ENCODE results near the gene GTF3C1.
"Not testable (repeated sequence)": the region's sequence is repeated elsewhere in the genome, so short reads cannot be mapped to it uniquely, and the experiment has no call there.

The GTF3C1 gene, protein sequence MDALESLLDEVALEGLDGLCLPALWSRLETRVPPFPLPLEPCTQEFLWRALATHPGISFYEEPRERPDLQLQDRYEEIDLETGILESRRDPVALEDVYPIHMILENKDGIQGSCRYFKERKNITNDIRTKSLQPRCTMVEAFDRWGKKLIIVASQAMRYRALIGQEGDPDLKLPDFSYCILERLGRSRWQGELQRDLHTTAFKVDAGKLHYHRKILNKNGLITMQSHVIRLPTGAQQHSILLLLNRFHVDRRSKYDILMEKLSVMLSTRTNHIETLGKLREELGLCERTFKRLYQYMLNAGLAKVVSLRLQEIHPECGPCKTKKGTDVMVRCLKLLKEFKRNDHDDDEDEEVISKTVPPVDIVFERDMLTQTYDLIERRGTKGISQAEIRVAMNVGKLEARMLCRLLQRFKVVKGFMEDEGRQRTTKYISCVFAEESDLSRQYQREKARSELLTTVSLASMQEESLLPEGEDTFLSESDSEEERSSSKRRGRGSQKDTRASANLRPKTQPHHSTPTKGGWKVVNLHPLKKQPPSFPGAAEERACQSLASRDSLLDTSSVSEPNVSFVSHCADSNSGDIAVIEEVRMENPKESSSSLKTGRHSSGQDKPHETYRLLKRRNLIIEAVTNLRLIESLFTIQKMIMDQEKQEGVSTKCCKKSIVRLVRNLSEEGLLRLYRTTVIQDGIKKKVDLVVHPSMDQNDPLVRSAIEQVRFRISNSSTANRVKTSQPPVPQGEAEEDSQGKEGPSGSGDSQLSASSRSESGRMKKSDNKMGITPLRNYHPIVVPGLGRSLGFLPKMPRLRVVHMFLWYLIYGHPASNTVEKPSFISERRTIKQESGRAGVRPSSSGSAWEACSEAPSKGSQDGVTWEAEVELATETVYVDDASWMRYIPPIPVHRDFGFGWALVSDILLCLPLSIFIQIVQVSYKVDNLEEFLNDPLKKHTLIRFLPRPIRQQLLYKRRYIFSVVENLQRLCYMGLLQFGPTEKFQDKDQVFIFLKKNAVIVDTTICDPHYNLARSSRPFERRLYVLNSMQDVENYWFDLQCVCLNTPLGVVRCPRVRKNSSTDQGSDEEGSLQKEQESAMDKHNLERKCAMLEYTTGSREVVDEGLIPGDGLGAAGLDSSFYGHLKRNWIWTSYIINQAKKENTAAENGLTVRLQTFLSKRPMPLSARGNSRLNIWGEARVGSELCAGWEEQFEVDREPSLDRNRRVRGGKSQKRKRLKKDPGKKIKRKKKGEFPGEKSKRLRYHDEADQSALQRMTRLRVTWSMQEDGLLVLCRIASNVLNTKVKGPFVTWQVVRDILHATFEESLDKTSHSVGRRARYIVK (N-terminal part only)

DNA sequence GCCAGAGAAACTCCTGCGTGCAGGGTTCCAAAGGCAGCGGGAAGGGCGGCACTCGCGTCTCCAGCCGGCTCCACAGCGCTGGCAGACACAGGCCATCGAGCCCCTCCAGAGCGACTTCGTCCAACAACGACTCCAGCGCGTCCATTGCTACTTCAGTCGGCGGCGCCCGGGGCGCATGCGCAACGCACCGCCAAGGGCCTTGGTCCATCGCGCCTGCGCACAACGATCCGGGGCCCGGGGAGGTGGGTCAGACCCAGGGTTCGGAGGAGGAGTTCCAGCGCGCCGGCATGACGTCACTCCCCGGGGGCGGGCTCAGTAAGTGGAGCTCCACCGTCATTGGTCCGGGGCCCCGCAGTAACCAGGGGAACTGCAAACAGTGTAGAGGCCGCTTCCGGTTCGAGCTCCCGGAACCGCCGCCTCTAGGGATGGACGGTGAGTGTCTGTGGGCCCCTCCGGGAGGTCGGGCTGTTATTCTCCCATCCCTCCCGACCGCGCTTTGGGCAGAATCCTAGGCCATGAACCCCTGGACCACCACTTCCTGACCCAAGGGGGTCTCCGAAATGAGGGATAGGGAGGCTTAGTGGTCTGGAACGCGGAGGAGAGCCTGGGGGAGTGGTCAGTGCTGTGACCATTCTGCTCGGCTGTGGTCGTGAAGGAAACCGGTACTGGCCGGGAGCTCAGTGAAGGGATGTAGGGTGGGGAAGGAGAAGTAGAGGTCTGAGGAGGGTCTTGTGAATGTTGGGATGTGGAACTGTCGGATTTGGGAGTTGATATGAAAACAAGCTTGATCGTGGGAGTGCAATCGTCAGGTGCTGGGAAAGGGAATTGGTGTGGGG lies at the start of gene GTF3C1, which contains the start of gene KATNIP:
Gene GTF3C1, minus strand, starts transcription at position 168 of the 836 bp plus-strand sequence. Its CDS starts 23 bp downstream, at position 145.
Gene KATNIP, plus strand, starts transcription at position 399 of the 836 bp plus-strand sequence. Its CDS starts 27 bp downstream, at position 426.
- DNase-seq, result peak; percentile 100

DNA sequence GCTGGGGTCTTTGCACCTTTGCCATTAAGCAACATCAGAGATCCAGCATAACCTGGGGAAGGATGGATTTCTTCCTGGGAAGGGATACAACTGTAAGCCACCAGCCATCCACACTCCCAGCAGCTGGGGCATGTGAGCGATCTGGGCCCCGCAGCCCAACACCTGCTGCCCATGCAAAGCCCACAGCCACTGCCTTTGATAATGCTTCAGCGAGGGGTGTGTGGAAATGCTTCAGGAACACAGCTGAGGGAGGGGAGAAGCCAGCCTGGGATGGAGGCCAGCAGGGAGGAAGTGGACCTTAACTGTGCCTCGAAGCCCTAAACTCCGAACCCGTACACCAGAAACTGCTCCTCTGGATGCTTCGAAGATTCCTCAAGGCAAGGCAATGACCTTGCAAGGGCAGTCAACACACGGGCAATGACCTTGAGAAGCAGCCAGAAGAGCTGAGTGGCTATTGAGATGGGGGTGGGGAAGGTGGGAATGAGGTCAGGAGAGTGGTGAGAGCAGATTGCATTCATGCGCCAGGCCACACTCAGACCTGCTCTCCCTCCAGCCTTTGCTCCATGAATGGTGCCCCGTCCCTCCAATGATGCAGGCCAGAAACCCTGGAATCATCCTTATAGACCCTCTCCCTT lies 49.3 kb upstream of the GTF3C1 start:
- no peak for DNase-seq

GRCh38 chr16:27598220-27598619 lies 48.5 kb upstream of the GTF3C1 start:
- DNase-seq, result no peak

DNA sequence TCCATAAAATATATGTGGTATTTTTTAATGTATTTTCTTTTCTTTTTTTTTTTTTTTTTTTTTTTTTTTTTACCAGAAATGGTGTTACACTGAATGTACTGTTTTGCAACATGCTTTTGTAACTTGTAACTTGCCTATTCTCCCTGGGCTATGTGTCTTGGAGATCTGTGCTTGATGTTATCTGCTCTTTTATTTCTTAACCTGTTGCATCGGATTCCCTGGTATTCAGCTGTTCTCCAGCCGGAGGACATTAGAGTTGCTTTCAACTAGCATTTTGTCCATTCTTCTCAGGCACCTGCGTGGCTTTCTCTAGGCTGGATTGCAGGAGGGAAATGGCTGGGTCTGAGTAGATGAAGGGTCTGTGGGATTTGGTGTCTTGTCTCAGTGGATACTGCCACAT lies 47.6 kb upstream of the GTF3C1 start:
- DNase-seq, result no peak

- no peak for DNase-seq
These were observed 46.7 kb upstream of the GTF3C1 start for GRCh38 chr16:27596411-27596810.

- DNase-seq, result no peak
These were observed 46.3 kb upstream of the GTF3C1 start for GRCh38 chr16:27595993-27596392.

DNA sequence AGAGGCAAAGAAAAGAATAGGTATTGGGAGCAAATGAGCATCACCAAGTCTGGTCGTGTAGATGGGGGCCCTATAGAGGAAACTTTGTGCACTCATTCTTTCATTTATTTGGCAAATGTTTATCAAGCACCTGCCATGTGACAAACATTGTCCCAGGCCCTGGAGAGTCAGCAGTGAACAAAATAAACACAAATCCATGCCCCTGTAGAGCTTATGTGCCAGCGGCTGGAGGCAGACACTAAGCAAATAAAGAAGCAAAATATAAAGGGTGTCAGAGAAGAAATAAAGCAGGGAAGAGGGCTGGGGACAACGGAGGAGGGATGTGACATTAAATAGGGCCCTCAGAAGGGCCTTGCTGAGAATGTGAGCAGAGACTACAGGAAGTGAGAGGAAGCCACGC lies 45.8 kb upstream of the GTF3C1 start:
- no peak for DNase-seq

DNA sequence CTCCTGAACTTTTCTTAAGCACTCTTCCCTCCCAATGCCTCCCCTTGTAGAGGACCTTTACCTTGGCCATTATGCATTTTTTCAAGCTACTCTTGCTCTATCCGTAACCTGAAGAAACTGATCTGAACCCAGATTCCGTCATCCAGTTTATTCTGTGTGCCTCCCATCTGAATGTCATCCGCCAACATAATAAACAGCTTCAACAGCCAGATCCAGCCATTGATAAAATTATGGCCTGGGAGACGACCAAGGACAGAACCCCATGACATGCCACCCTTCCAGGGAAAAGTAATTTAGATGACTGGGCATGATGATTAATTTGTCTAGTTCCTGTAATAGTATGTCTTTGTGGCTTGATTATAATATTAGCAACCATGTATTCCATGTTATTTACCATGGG lies 42.1 kb upstream of the GTF3C1 start:
- no peak for DNase-seq

DNA sequence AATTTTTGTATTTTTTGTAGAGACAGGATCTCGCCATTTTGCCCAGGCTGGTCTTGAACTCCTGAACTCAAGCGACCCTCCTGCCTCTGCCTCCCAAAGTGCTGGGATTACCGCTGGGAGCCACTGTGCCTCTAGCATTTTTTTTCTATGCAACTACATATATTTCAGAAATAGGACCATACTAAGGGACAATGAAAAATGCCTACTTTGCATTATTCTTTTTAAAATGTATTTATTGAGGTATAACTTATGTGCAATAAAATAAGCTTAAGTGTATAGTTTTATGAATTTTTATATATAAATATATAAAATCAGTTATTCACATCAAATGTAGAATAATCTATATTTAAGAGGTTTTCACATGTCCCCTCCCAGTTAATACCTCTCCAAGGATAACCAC lies 38.3 kb upstream of the GTF3C1 start:
- no peak for DNase-seq

- no peak for DNase-seq
These were observed 37.0 kb upstream of the GTF3C1 start for GRCh38 chr16:27586711-27587110.

- no peak for DNase-seq
These were observed 35.5 kb upstream of the GTF3C1 start for GRCh38 chr16:27585200-27585599.

DNA sequence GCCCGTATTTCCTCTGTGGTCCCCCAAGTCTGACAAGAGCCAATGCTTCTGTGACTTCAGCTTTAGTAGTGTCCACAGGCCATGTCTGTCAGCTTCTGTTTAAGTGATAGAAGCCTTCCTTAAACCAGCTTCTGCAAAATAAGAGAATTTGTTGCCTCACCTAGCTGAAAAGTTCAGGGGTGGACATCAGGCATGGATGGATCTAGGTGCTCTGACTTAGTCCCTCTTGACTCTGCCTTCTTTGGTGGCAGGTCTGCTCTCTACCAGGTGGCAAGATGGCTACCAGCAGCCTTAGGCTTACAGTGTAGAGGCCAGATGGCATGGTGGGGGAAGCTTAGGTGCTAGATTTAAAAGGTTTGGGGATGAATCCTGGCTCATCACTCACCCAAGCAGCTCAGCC lies 33.9 kb upstream of the GTF3C1 start:
- no peak for DNase-seq

DNA sequence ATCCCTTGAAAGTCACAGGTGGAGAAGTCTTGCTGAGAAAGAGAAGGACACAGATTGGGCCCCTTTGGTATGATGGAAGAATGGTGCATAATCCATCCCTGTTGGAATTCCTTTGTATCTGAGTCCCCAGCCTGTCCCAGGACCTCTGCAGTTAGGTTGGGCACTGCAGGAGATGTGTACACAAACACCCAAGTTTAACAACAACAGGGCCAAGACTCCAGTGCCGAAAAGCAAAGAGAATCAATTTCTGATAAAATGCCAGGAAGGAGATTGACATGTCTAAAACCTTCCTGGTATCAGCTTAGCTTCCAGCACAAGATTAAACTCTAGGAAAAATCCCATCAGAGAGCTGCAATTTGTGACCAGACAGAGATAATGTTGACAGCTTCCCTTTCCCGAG lies 33.2 kb upstream of the GTF3C1 start:
- no peak for DNase-seq

DNA sequence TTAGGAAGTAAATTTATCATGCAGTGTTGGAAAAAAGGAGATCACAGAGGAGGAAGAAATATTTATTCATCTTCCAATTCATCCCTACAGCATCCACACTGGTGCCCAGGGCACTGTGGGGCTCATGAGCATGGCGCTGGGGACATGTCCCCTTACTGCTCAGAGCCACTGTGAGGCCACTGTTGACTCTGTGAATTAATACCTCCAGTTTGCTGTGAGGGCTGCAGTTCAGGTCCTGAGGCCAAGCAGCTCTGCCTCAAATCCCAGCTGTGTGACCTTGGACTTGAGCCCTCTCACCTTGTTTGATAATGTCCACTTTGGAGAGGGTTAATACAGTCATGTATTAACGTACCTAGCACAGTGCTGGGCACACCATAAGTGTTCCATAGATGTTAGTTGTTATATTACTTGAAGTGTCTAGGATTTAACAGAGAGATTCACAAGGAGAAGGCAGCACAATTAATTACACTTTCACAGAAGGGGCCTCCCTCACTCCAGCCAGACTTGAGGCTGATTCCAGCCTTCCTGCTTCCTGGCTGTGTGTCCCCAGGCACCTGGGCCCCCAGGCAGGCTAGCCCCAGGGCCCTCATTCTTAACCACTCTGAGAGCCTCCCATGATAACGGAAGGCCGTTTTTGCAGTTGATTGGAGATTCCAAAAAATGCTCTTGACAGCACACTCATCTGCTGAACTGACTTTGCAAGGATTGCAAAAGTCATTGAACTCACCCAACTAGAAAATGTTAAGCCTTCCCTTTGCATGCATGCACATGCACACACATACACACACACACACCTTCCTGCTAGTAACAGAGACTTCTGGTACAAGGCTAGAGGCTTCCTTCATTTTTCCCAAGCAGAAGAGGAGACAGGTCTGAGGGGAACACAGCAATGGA lies 29.6 kb upstream of the GTF3C1 start:
- no peak for DNase-seq

- no peak for DNase-seq
These were observed 27.0 kb upstream of the GTF3C1 start for GRCh38 chr16:27576729-27577128.

DNA sequence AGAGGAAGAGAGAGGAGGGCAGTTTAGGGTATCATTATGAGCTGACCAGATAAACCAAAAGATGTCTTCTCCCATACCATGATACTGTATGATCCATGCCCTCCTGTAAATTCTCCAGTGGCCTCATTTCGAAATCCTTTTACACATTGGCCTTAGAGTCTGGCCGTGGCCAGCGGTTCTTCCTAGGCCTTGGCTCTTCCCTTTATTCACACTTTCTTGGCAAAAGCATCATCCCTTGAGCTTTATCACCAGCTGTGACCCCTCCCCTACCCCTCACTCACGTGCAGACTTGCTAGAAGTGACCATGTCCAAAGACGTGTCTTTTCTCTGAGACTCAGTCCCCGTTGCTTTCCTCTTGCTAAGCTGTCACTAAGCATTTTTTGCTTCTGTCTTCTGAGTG lies 23.0 kb upstream of the GTF3C1 start:
- no peak for DNase-seq

DNA sequence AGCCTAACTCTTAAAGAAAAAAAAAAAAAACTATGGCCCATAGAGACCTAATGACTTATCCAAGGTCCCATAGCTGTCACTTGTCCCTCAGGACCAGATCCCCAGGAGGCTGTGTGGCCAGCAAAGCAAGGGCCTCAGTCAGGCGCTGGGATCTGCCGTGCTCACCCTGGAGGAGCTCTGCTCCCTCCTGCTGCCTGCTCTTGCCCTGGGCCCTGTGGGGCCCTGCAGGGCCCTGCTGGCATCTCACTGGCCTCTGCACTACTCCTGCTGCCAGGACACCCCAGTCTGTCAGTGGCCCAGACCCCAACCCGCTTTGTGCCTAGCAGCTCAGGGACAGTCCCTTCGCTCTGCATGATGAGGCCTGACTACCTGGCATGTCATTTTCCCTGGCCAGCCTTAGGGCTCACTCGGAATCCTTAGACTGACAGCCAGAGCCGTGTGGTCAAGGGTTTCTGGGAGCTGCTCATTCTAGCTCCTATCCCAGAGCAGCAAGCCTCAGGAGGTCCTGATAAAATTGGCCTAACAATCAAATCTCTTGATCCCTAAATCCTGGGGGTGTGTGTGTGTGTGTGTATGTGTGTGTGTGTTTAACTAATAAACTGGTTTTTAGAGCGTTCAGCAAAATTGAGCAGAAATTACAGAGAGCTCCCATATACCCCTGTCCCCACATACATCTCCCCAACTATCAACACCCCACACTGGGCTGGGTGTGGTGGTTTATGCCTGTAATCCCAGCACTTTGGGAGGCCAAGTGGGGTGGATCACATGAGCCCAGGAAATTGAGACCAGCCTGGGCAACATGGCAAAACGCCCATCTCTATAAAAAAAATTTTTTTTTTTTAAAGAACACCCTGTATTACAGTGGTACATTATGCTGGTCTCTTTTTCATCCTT lies 22.0 kb upstream of the GTF3C1 start:
- DNase-seq, result no peak

- DNase-seq, result not testable (repeated sequence)
These were observed 21.3 kb upstream of the GTF3C1 start for GRCh38 chr16:27570986-27571385.

DNA sequence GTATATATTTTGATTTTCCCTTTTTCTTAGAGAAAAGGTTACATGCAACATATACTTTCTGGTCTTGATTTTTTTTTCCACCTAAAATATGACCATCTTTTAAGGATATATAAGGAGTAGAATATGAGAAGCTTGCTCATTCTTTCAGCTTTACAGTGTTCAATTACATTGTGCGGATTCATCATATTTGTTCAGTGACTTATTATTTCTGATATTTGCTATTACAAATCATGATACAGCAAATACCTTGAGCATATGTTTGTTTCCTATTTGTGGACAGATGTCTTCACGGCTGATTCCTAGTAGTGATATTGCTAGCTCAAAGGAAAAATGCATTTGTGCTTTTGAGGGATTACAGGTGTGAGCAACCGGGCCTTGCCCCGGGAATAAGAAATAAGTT lies 18.4 kb upstream of the GTF3C1 start:
- no peak for DNase-seq
